CD4-positive, CD25-positive, alpha-beta regulatory T cell (primary cell): ENCODE data around the gene ZNF853. TPM values are rescaled to one million over a fixed set of nuclear protein-coding genes. Genes with fewer than 3 reads are reported as not detected.

Source experiments
- ATAC-seq, 2 donors: fragments of 150-1000 bp; cut with Tn5 transposase; one replicate each; pipeline ENCODE4 v1.10.0; 2021; ENCODE audit warnings: low read depth in 2 of 2, moderate number of reproducible peaks in 2 of 2, moderate library complexity in 1 of 2
- DNase-seq, 3 donors: peaks; one replicate each; pipeline versions ENCODE4 v3.0.0 to v3.0.0-alpha.2; 2012 to 2022; ENCODE audit warnings: mixed read lengths in 1 of 3
- H3K27ac ChIP-seq: one replicate; pipeline ENCODE4 v1.7.0; 2013; ENCODE audit warnings: mild to moderate bottlenecking, low read length; ENCODE audit not compliant: insufficient read depth, poor library complexity, severe bottlenecking
- H3K27me3 ChIP-seq: one replicate; pipeline ENCODE4 v1.7.0; 2013; ENCODE audit warnings: low read length; ENCODE audit not compliant: control insufficient read depth, insufficient read depth
- H3K36me3 ChIP-seq: one replicate; pipeline ENCODE4 v1.7.0; 2013; ENCODE audit warnings: mild to moderate bottlenecking, low read length, moderate library complexity; ENCODE audit not compliant: control insufficient read depth, insufficient read depth
- H3K4me1 ChIP-seq: 2 replicates; pipeline ENCODE4 v1.7.0; 2013; ENCODE audit warnings: mild to moderate bottlenecking, low read length; ENCODE audit not compliant: insufficient read depth, control insufficient read depth, poor library complexity, severe bottlenecking
- H3K4me3 ChIP-seq: one replicate; pipeline ENCODE4 v1.7.0; 2013; ENCODE audit warnings: low read depth, mild to moderate bottlenecking, low read length, moderate library complexity
- H3K9me3 ChIP-seq, 2 experiments: 1 replicate in 1 of 2; 2 replicates in 1 of 2; pipeline ENCODE4 v1.7.0; 2013; ENCODE audit warnings: low read length in 2 of 2, mild to moderate bottlenecking in 1 of 2, moderate library complexity in 1 of 2; ENCODE audit not compliant: control insufficient read depth in 2 of 2
- H3K27ac Mint-ChIP-seq, 3 donors: one replicate each; pipeline ENCODE4 v1.8.0; 2020 to 2022; ENCODE audit warnings: mild to moderate bottlenecking in 3 of 3, mixed read lengths in 3 of 3, moderate library complexity in 2 of 3
- H3K27me3 Mint-ChIP-seq: one replicate; pipeline ENCODE4 v1.8.0; 2022; ENCODE audit warnings: mild to moderate bottlenecking, mixed read lengths
- H3K36me3 Mint-ChIP-seq: one replicate; pipeline ENCODE4 v1.8.0; 2020; ENCODE audit warnings: mixed read lengths
- H3K4me1 Mint-ChIP-seq, 4 donors: one replicate each; pipeline ENCODE4 v1.8.0; 2020 to 2022; ENCODE audit warnings: mixed read lengths in 4 of 4, mild to moderate bottlenecking in 1 of 4
- H3K4me3 Mint-ChIP-seq, 4 donors: one replicate each; pipeline ENCODE4 v1.8.0; 2020 to 2022; ENCODE audit warnings: mild to moderate bottlenecking in 4 of 4, mixed read lengths in 4 of 4, moderate library complexity in 3 of 4
- H3K9me3 Mint-ChIP-seq, 7 donors: one replicate each; pipeline ENCODE4 v1.8.0; 2020 to 2022; ENCODE audit warnings: mixed read lengths in 7 of 7, mild to moderate bottlenecking in 3 of 7, moderate library complexity in 2 of 7
- polyA plus RNA-seq, 4 donors: library from polyadenylated mRNA; unstranded; fragments of 300-500 nt; fragmentation: Illumina TruSeq; gene quantifications; one replicate each; pipeline ENCODE4 v1.2.3, GENCODE V29; 2021
- total RNA-seq: library from RNA; stranded (reverse); gene quantifications from one replicate; pipeline ENCODE4 v1.2.3, GENCODE V29; 2022

Gene ZNF853
- total and polyA plus RNA-seq, 5 donors from 2014 or later = 0.26 to 1.3 (median 0.96) TPM

DNA sequence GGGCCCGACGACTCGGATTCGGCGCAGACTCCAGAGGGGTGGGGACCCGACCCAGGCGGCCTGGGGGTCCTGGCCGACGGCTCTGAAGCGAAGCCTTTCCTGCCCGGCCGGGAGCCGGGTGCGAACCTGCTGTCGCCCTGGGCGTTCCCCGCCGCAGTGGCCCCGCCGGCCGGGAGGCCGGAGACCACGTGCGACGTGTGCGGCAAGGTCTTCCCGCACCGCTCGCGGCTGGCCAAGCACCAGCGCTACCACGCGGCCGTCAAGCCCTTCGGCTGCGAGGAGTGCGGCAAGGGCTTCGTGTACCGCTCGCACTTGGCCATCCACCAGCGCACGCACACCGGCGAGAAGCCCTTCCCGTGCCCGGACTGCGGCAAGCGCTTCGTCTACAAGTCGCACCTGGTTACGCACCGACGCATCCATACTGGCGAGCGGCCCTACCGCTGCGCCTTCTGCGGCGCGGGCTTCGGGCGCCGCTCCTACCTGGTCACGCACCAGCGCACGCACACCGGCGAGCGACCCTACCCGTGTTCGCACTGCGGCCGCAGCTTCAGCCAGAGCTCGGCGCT lies 37.1 kb downstream of the ZNF853 start:
- H3K9me3 ChIP-seq = peaks cover 0 to 11% of the 10 kb centered on the region in 2 experiments
- Mint-ChIP-seq H3K27ac (no peak overlapping the region), H3K27me3 (no peaks in the 10 kb centered on the region), H3K9me3 (peaks cover 0 to 5% (median 0%) of the 10 kb centered on the region in 7 donors), H3K36me3 (peaks cover 21% of the 10 kb centered on the region), H3K4me3 (no peak overlapping the region), H3K4me1 (no peaks in the 10 kb centered on the region)
- H3K27ac ChIP-seq = no peak overlapping the region
- H3K36me3 ChIP-seq = peaks cover 46% of the 10 kb centered on the region
- DNase-seq = no peak
- H3K4me1 ChIP-seq = no peaks in the 10 kb centered on the region
- no peak for ATAC-seq
- no peaks in the 10 kb centered on the region for H3K27me3 ChIP-seq
- no peak overlapping the region for H3K4me3 ChIP-seq

GRCh38 chr7:6653071-6654003 lies 37.9 kb downstream of the ZNF853 start:
- H3K9me3 ChIP-seq = peaks cover 0 to 11% of the 10 kb centered on the region in 2 experiments
- Mint-ChIP-seq H3K9me3 (peaks cover 0 to 5% (median 0%) of the 10 kb centered on the region in 7 donors), H3K4me3 (no peak overlapping the region), H3K27ac (no peak overlapping the region), H3K27me3 (no peaks in the 10 kb centered on the region), H3K36me3 (peaks cover 21% of the 10 kb centered on the region), H3K4me1 (no peaks in the 10 kb centered on the region)
- no peaks in the 10 kb centered on the region for H3K27me3 ChIP-seq
- peaks cover 41% of the 10 kb centered on the region for H3K36me3 ChIP-seq
- no peaks in the 10 kb centered on the region for H3K4me1 ChIP-seq
- DNase-seq = no peak
- H3K4me3 ChIP-seq = no peak overlapping the region
- no peak overlapping the region for H3K27ac ChIP-seq
- no peak for ATAC-seq

DNA sequence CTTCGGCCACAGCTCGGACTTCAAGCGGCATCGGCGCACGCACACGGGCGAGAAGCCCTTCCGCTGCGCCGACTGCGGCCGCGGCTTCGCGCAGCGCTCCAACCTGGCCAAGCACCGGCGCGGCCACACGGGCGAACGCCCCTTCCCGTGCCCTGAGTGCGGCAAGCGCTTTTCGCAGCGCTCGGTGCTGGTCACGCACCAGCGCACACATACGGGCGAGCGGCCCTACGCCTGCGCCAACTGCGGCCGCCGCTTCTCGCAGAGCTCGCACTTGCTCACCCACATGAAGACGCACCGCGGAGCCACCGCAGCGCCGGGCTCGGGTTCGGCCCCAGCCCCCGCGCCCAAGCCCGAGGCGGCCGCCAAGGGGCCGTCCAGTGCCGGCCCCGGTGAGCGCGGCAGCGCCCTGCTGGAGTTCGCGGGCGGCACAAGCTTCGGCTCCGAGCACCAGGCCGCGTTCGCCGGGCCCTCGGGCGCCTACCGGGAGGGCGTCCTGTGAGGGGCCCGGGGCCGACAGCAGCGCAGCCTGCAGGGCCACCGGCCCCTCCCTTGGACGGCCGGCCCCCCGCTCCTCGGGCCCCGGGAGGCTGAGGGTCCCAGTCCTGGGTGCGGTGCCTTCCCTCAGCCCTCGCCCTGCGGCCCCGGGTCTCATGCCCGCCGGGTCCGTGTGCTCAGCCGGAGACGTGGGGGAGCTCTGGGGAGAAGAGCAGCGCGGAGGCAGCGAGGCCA lies 38.9 kb downstream of the ZNF853 start:
- Histone ChIP-seq H3K27ac (no peak overlapping the region), H3K4me1 (no peaks in the 10 kb centered on the region), H3K36me3 (peaks cover 37% of the 10 kb centered on the region), H3K27me3 (no peaks in the 10 kb centered on the region), H3K9me3 (peaks cover 0 to 11% of the 10 kb centered on the region in 2 experiments), H3K4me3 (no peak overlapping the region)
- Mint-ChIP-seq H3K9me3 (peaks cover 0 to 5% (median 0%) of the 10 kb centered on the region in 7 donors), H3K36me3 (peaks cover 21% of the 10 kb centered on the region), H3K4me1 (peaks cover 0 to 4% (median 2%) of the 10 kb centered on the region in 4 donors), H3K4me3 (no peak overlapping the region), H3K27me3 (no peaks in the 10 kb centered on the region), H3K27ac (no peak overlapping the region)
- DNase-seq (no peak), ATAC-seq (no peak)

GRCh38 chr7:6654842-6655610 lies 39.6 kb downstream of the ZNF853 start:
- H3K4me1 Mint-ChIP-seq = peaks cover 0 to 9% (median 2%) of the 10 kb centered on the region in 4 donors
- H3K36me3 ChIP-seq = peaks cover 30% of the 10 kb centered on the region
- H3K27ac ChIP-seq = no peak overlapping the region
- H3K9me3 Mint-ChIP-seq = peaks cover 0 to 5% (median 0%) of the 10 kb centered on the region in 7 donors
- peak overlapping the region in 1 of 4 donors; percentile 16 for H3K4me3 Mint-ChIP-seq
- no peaks in the 10 kb centered on the region for H3K27me3 ChIP-seq
- no peak overlapping the region for H3K4me3 ChIP-seq
- no peak for ATAC-seq
- no peaks in the 10 kb centered on the region for H3K27me3 Mint-ChIP-seq
- H3K36me3 Mint-ChIP-seq = peaks cover 19% of the 10 kb centered on the region
- no peaks in the 10 kb centered on the region for H3K4me1 ChIP-seq
- DNase-seq = no peak
- H3K9me3 ChIP-seq = peaks cover 0 to 11% of the 10 kb centered on the region in 2 experiments
- H3K27ac Mint-ChIP-seq = no peak overlapping the region

DNA sequence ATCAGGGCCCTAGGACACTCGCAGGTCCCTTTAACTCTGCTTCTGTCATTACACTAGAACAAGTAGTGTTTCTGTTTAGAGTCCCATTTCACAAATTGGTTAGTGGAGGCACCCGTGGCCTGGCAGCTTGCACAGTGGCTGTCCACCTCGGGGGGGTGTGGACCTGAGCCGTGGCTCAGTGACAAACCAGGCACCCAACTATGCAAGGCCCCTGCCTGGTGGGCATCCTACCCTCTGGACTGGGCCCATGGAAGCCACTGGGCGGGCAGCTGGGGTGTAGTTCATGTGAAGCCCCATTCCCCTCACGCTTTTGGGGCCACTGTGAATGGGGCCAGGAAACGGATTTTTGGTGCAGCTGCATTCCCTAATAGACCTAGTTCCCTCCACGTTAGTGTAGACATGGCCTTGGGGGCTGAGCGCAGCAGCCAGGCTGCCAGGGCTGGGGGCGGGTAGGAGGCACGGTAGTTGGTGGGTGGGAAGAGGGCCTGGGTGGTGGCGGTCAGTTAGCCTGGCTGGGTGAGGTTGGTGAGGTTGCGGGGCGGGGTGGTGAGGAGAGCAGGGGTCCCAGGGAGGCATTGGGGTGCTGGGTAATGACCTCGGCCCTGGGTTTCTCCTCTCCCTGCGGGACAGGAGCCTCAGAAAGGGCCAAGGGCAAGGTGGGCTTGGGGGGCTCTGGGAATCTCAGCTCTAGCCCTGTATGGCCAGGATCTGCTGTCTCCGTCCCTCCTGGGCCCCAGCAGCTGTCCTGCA lies 40.4 kb downstream of the ZNF853 start:
- Mint-ChIP-seq H3K9me3 (peaks cover 0 to 3% (median 0%) of the 10 kb centered on the region in 7 donors), H3K27ac (no peak overlapping the region), H3K4me1 (peaks cover 0 to 9% (median 2%) of the 10 kb centered on the region in 4 donors), H3K27me3 (no peaks in the 10 kb centered on the region), H3K4me3 (no peak overlapping the region), H3K36me3 (peaks cover 11% of the 10 kb centered on the region)
- DNase-seq = no peak
- no peak for ATAC-seq
- Histone ChIP-seq H3K4me1 (no peaks in the 10 kb centered on the region), H3K27me3 (no peaks in the 10 kb centered on the region), H3K9me3 (peaks cover 0 to 11% of the 10 kb centered on the region in 2 experiments), H3K36me3 (peaks cover 23% of the 10 kb centered on the region), H3K27ac (no peak overlapping the region), H3K4me3 (no peak overlapping the region)

- H3K36me3 ChIP-seq = peaks cover 22% of the 10 kb centered on the region
- no peaks in the 10 kb centered on the region for H3K4me1 ChIP-seq
- Mint-ChIP-seq H3K36me3 (peaks cover 7% of the 10 kb centered on the region), H3K9me3 (peaks cover 0 to 4% (median 0%) of the 10 kb centered on the region in 7 donors), H3K27ac (no peak overlapping the region), H3K4me1 (peaks cover 0 to 9% (median 5%) of the 10 kb centered on the region in 4 donors), H3K27me3 (no peaks in the 10 kb centered on the region), H3K4me3 (no peak overlapping the region)
- H3K27ac ChIP-seq = no peak overlapping the region
- H3K9me3 ChIP-seq = peaks cover 0 to 11% of the 10 kb centered on the region in 2 experiments
- H3K27me3 ChIP-seq = no peaks in the 10 kb centered on the region
- no peak overlapping the region for H3K4me3 ChIP-seq
- ATAC-seq = no peak
- DNase-seq = no peak
Measured at GRCh38 chr7:6656413-6656812, 41.0 kb downstream of the ZNF853 start.
